Neuronal stem cell (in vitro differentiated cells): Measurements from ENCODE around the gene LGALS3BP.
A peak's percentile ranks its signal among the peaks of the same experiment; 100 is the strongest.

ENCODE experiments used
- DNase-seq: peaks from one replicate; pipeline ENCODE4 v3.0.0-alpha.2; 2013; ENCODE audit warnings: low spot score
- H2AFZ ChIP-seq: one replicate; pipeline ENCODE4 v1.6.1; 2013; ENCODE audit warnings: mild to moderate bottlenecking, low read length, inconsistent platforms
- H2AK5ac ChIP-seq: 2 replicates; pipeline ENCODE4 v1.6.1; 2013; ENCODE audit warnings: low read depth, mild to moderate bottlenecking, inconsistent platforms, low read length, moderate library complexity, mixed read lengths
- H2BK120ac ChIP-seq: 2 replicates; pipeline ENCODE4 v1.6.1; 2013; ENCODE audit warnings: low read depth, mild to moderate bottlenecking, inconsistent platforms, low read length, moderate library complexity, mixed read lengths
- H2BK12ac ChIP-seq: one replicate; pipeline ENCODE4 v1.6.1; 2013; ENCODE audit warnings: low read length, inconsistent platforms
- H2BK15ac ChIP-seq: 2 replicates; pipeline ENCODE4 v1.6.1; 2013; ENCODE audit warnings: mild to moderate bottlenecking, low read length, inconsistent platforms, mixed read lengths
- H2BK5ac ChIP-seq: one replicate; pipeline ENCODE4 v1.6.1; 2013; ENCODE audit warnings: inconsistent platforms, mild to moderate bottlenecking, low read length, moderate library complexity
- H3K14ac ChIP-seq: one replicate; pipeline ENCODE4 v1.6.1; 2013; ENCODE audit warnings: low read length, inconsistent platforms
- H3K18ac ChIP-seq: 2 replicates; pipeline ENCODE4 v1.6.1; 2013; ENCODE audit warnings: low read length, inconsistent platforms
- H3K23ac ChIP-seq: 2 replicates; pipeline ENCODE4 v1.6.1; 2013; ENCODE audit warnings: low read depth, mild to moderate bottlenecking, mixed read lengths, low read length, inconsistent platforms; ENCODE audit not compliant: poor library complexity
- H3K27ac ChIP-seq: replicated peaks from 3 replicates; pipeline ENCODE4 v1.5.1; 2013; ENCODE audit warnings: low read length, inconsistent platforms
- H3K27me3 ChIP-seq, 3 experiments: 2 replicates each; pipeline ENCODE4 v1.6.1; 2013; ENCODE audit warnings: low read length in 3 of 3, mild to moderate bottlenecking in 2 of 3, inconsistent platforms in 1 of 3, low read depth in 1 of 3, mixed read lengths in 1 of 3, moderate library complexity in 1 of 3; ENCODE audit not compliant: control insufficient read depth in 3 of 3, insufficient read depth in 3 of 3
- H3K36me3 ChIP-seq, 2 donors: replicated peaks in 1 of 2; 2 replicates each; pipeline ENCODE4 v1.6.1; 2013; ENCODE audit warnings: low read length in 2 of 2; ENCODE audit not compliant: control insufficient read depth in 2 of 2, insufficient read depth in 2 of 2
- H3K4ac ChIP-seq: 2 replicates; pipeline ENCODE4 v1.6.1; 2013; ENCODE audit warnings: inconsistent platforms, mild to moderate bottlenecking, low read length, moderate library complexity
- H3K4me1 ChIP-seq, 2 donors: 1 replicate in 1 of 2; 2 replicates in 1 of 2; pipeline ENCODE4 v1.6.1; 2013; ENCODE audit warnings: low read length in 2 of 2, low read depth in 1 of 2; ENCODE audit not compliant: control insufficient read depth in 2 of 2, insufficient read depth in 1 of 2
- H3K4me2 ChIP-seq: one replicate; pipeline ENCODE4 v1.6.1; 2013; ENCODE audit warnings: mild to moderate bottlenecking, low read length, inconsistent platforms; ENCODE audit not compliant: insufficient read depth, poor library complexity, severe bottlenecking
- H3K4me3 ChIP-seq, 2 donors: 2 replicates each; pipeline ENCODE4 v1.5.1; 2013; ENCODE audit warnings: low read length in 2 of 2, mild to moderate bottlenecking in 2 of 2, inconsistent platforms in 1 of 2, moderate library complexity in 1 of 2
- H3K79me1 ChIP-seq: one replicate; pipeline ENCODE4 v1.6.1; 2013; ENCODE audit warnings: low read depth, mild to moderate bottlenecking, inconsistent platforms, low read length, moderate library complexity
- H3K9ac ChIP-seq: one replicate; pipeline ENCODE4 v1.6.1; 2013; ENCODE audit warnings: mild to moderate bottlenecking, low read depth, low read length, inconsistent platforms; ENCODE audit not compliant: poor library complexity
- H3K9me3 ChIP-seq, 2 donors: replicated peaks in 1 of 2; 2 replicates each; pipeline versions ENCODE3 to v1.6.1; 2013; ENCODE audit warnings: low read length in 2 of 2, mild to moderate bottlenecking in 2 of 2, inconsistent platforms in 1 of 2, low read depth in 1 of 2, mixed read lengths in 1 of 2, moderate library complexity in 1 of 2; ENCODE audit not compliant: control insufficient read depth in 2 of 2, insufficient read depth in 1 of 2
- H4K8ac ChIP-seq: one replicate; pipeline ENCODE4 v1.6.1; 2013; ENCODE audit warnings: low read depth, mild to moderate bottlenecking, inconsistent platforms, low read length, moderate library complexity
- H4K91ac ChIP-seq: one replicate; pipeline ENCODE4 v1.6.1; 2013; ENCODE audit warnings: low read length, low read depth, mild to moderate bottlenecking, inconsistent platforms; ENCODE audit not compliant: poor library complexity
- whole genome bisulfite sequencing, 2 donors: extraction: QIAGEN DNeasy Blood & Tissue Kit; methylation state at CpG; one replicate each; pipeline ENCODE4 v1.1.7; 2013; ENCODE audit warnings: missing lambda C conversion rate in 2 of 2, mixed read lengths in 1 of 2; ENCODE audit not compliant: insufficient read length in 2 of 2, insufficient replicate concordance in 1 of 2; ENCODE audit errors: extremely low coverage in 2 of 2; 5-methylcytosine and 5-hydroxymethylcytosine counted together

Gene LGALS3BP

GRCh38 chr17:79027274-79027924 lies 47.7 kb upstream of the LGALS3BP start:
- Histone ChIP-seq H3K9ac (no peak overlapping the region), H3K18ac (peak overlapping the region; percentile 31), H3K4me3 (no peak overlapping the region), H3K23ac (peak overlapping the region; percentile 39), H4K91ac (no peak overlapping the region), H3K4ac (no peak overlapping the region), H2BK15ac (peak overlapping the region; percentile 43), H3K27ac (no peak overlapping the region), H2BK120ac (no peak overlapping the region), H2BK12ac (no peak overlapping the region), H3K4me1 (peaks cover 5 to 10% of the 10 kb centered on the region in 2 donors), H3K79me1 (no peaks in the 10 kb centered on the region), H3K36me3 (no peaks in the 10 kb centered on the region), H3K27me3 (peaks cover 0 to 86% (median 15%) of the 10 kb centered on the region in 3 experiments), H3K9me3 (no peaks in the 10 kb centered on the region), H2BK5ac (peak overlapping the region; percentile 20), H4K8ac (no peak overlapping the region), H2AK5ac (peak overlapping the region; percentile 24), H2AFZ (peak overlapping the region; percentile 76), H3K4me2 (no peak overlapping the region), H3K14ac (no peak overlapping the region)
- WGBS, 2 donors: no CpG with 5 or more reads among the region's 10 CpGs
- no peak for DNase-seq

DNA sequence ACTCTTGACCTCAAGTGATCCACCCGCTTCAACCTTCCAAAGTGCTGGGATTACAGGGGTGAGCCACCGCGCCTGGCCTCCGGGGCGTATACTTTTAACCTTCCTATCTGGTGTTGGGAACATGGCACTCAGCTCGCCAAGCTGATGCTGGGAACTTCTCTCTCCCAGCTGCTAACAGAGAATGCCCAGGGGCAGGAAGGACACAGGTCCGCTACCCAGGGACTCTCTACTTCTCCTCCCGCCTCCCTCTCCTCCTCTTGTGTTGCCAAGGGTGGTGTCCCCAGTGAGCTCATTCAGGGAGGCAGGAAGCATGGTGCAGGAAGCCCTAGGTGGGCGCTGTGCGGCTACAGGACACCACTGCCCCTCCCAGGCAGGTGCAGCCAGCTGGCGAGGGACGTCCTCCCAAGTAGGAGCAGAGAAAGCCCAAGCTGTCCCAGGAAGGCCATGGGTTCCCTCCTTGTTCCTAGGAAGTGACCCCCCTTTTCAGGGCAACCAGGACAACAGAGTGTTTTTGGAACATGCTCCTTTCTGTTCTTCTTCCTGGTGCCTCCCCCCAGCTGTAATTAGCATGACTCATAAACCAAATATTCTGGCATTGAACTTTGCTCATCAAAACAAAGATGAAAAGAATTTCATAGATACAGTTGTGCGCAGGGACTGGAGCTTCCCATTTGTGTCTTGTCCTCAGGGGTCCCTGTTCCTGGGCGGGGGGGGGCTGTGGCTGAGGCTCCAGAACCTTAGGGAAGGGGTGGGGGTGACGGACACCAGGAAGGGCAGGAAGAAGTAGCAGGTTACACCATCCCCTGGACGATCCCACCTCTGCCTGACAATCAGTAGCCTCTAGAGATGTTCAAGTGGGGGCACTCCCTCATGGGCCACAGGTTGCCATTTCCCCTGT lies 46.9 kb upstream of the LGALS3BP start:
- WGBS, 2 donors: no CpG with 5 or more reads among the region's 16 CpGs
- no peak overlapping the region for H4K8ac ChIP-seq
- no peak overlapping the region for H2AFZ ChIP-seq
- H3K4me2 ChIP-seq: no peak overlapping the region
- H3K9ac ChIP-seq: no peak overlapping the region
- H3K23ac ChIP-seq: peak overlapping the region; percentile 39
- H3K18ac ChIP-seq: no peak overlapping the region
- no peak overlapping the region for H2BK120ac ChIP-seq
- no peak for DNase-seq
- peaks cover 5 to 10% of the 10 kb centered on the region in 2 donors for H3K4me1 ChIP-seq
- H2BK5ac ChIP-seq: no peak overlapping the region
- H3K27me3 ChIP-seq: peaks cover 0 to 86% (median 15%) of the 10 kb centered on the region in 3 experiments
- no peaks in the 10 kb centered on the region for H3K79me1 ChIP-seq
- no peaks in the 10 kb centered on the region for H3K36me3 ChIP-seq
- no peak overlapping the region for H3K4ac ChIP-seq
- no peak overlapping the region for H4K91ac ChIP-seq
- H3K4me3 ChIP-seq: no peak overlapping the region
- H3K14ac ChIP-seq: no peak overlapping the region
- H3K9me3 ChIP-seq: no peaks in the 10 kb centered on the region
- no peak overlapping the region for H2BK15ac ChIP-seq
- no peak overlapping the region for H3K27ac ChIP-seq
- H2AK5ac ChIP-seq: no peak overlapping the region
- no peak overlapping the region for H2BK12ac ChIP-seq

- peaks cover 0 to 99% (median 15%) of the 10 kb centered on the region in 3 experiments for H3K27me3 ChIP-seq
- H3K4ac ChIP-seq: no peak overlapping the region
- peaks cover 5 to 10% of the 10 kb centered on the region in 2 donors for H3K4me1 ChIP-seq
- peak overlapping the region; percentile 99 for H3K4me2 ChIP-seq
- H2BK120ac ChIP-seq: no peak overlapping the region
- peak overlapping the region; percentile 81 for H3K23ac ChIP-seq
- H2BK15ac ChIP-seq: peak overlapping the region; percentile 30
- no CpG with 5 or more reads among the region's 31 CpGs for WGBS, 2 donors
- H3K27ac ChIP-seq: no peak overlapping the region
- no peak overlapping the region for H2AFZ ChIP-seq
- peak overlapping the region; percentile 48 for H4K91ac ChIP-seq
- peak overlapping the region; percentile 35 for H3K18ac ChIP-seq
- DNase-seq: no peak
- no peaks in the 10 kb centered on the region for H3K79me1 ChIP-seq
- H3K36me3 ChIP-seq: no peaks in the 10 kb centered on the region
- H2BK5ac ChIP-seq: peak overlapping the region; percentile 29
- H3K9me3 ChIP-seq: no peaks in the 10 kb centered on the region
- H3K4me3 ChIP-seq: no peak overlapping the region
- no peak overlapping the region for H4K8ac ChIP-seq
- H3K9ac ChIP-seq: peak overlapping the region; percentile 24
- H3K14ac ChIP-seq: no peak overlapping the region
- peak overlapping the region; percentile 56 for H2AK5ac ChIP-seq
- H2BK12ac ChIP-seq: no peak overlapping the region
These were observed 45.4 kb upstream of the LGALS3BP start for GRCh38 chr17:79024901-79025737.
